IMR-90 (cell line): ENCODE results near the gene KRTAP21-3. TPM values are rescaled to one million over a fixed set of nuclear protein-coding genes. Genes with fewer than 3 reads are reported as not detected.

ENCODE experiments used
- ATAC-seq: fragments of 200-7000 bp; cut with Tn5 transposase; 2 replicates; pipeline ENCODE4 v1.9.1; 2020; ENCODE audit warnings: low read depth, mild to moderate bottlenecking, moderate library complexity
- BruUV-seq: library from RNA; stranded (reverse); fragments of 400-500 nt; replicated peaks from 2 replicates; lab custom pipeline; 2021; lab: Mats Ljungman, UMichigan
- CTCF ChIA-PET: fragments of 300-600 bp; formaldehyde crosslinking; extraction: SDS; loops from one replicate; lab custom pipeline; 2021; ENCODE audit warnings: antibody characterized with exemption; lab: Yijun Ruan, JAX
- POLR2A ChIA-PET: fragments of 300-600 bp; sonication (Branson Sonifier 250); formaldehyde crosslinking; loops from one replicate; lab custom pipeline; 2022; ENCODE audit warnings: antibody characterized with exemption; ENCODE audit not compliant: unreplicated experiment; lab: Charles Lee
- DNase-seq: peaks from one replicate; pipeline ENCODE4 v3.0.0; 2013
- H2AFZ ChIP-seq: replicated peaks from 2 replicates; pipeline ENCODE3; 2013; ENCODE audit warnings: low read length, mild to moderate bottlenecking; ENCODE audit not compliant: poor library complexity
- H2AK5ac ChIP-seq: 2 replicates; pipeline ENCODE4 v1.6.1; 2013; ENCODE audit warnings: low read depth, low read length, inconsistent platforms
- H2AK9ac ChIP-seq: replicated peaks from 2 replicates; pipeline ENCODE3; 2013; ENCODE audit warnings: mild to moderate bottlenecking, low read depth, low read length, moderate library complexity; ENCODE audit not compliant: poor library complexity
- H2BK120ac ChIP-seq: 2 replicates; pipeline ENCODE4 v1.6.1; 2013; ENCODE audit warnings: low read depth, low read length, inconsistent platforms
- H2BK15ac ChIP-seq: 3 replicates; pipeline ENCODE4 v1.6.1; 2013; ENCODE audit warnings: low read depth, low read length, inconsistent platforms
- H2BK20ac ChIP-seq: 2 replicates; pipeline ENCODE4 v1.6.1; 2013; ENCODE audit warnings: low read depth, mild to moderate bottlenecking, inconsistent platforms, low read length, moderate library complexity
- H2BK5ac ChIP-seq: 2 replicates; pipeline ENCODE4 v1.6.1; 2013; ENCODE audit warnings: mild to moderate bottlenecking, low read depth, low read length, inconsistent platforms; ENCODE audit not compliant: poor library complexity, severe bottlenecking
- H3K14ac ChIP-seq: replicated peaks from 2 replicates; pipeline ENCODE4 v1.6.1; 2013; ENCODE audit warnings: low read depth, low read length, inconsistent platforms
- H3K18ac ChIP-seq: 2 replicates; pipeline ENCODE4 v1.6.1; 2013; ENCODE audit warnings: low read depth, low read length, control low read depth
- H3K23ac ChIP-seq: 2 replicates; pipeline ENCODE4 v1.6.1; 2013; ENCODE audit warnings: low read depth, low read length, inconsistent platforms
- H3K27ac ChIP-seq: 2 replicates; pipeline ENCODE4 v1.5.1; 2013; ENCODE audit warnings: mild to moderate bottlenecking, control low read depth, low read length; ENCODE audit not compliant: insufficient read depth
- H3K27me3 ChIP-seq: 2 replicates; pipeline ENCODE4 v1.6.1; 2013; ENCODE audit warnings: low read length; ENCODE audit not compliant: control insufficient read depth, insufficient read depth
- H3K36me3 ChIP-seq: 2 replicates; pipeline ENCODE4 v1.6.1; 2013; ENCODE audit warnings: low read length, mixed read lengths; ENCODE audit not compliant: control insufficient read depth, insufficient read depth
- H3K4ac ChIP-seq: 2 replicates; pipeline ENCODE4 v1.6.1; 2013; ENCODE audit warnings: low read depth, low read length, inconsistent platforms
- H3K4me1 ChIP-seq: 2 replicates; pipeline ENCODE4 v1.6.1; 2013; ENCODE audit warnings: low read length, mixed read lengths; ENCODE audit not compliant: control insufficient read depth, insufficient read depth
- H3K4me2 ChIP-seq: 2 replicates; pipeline ENCODE4 v1.6.1; 2013; ENCODE audit warnings: low read depth, mild to moderate bottlenecking, control low read depth, low read length, moderate library complexity
- H3K4me3 ChIP-seq: 2 replicates; pipeline ENCODE4 v1.5.1; 2013; ENCODE audit warnings: low read depth, mild to moderate bottlenecking, control low read depth, low read length, moderate library complexity; ENCODE audit not compliant: insufficient read depth
- H3K56ac ChIP-seq: 2 replicates; pipeline ENCODE4 v1.6.1; 2013; ENCODE audit warnings: low read length, inconsistent platforms; ENCODE audit not compliant: insufficient read depth; ENCODE audit errors: extremely low read depth
- H3K79me1 ChIP-seq, 2 experiments: 2 replicates each; pipeline ENCODE4 v1.6.1; 2013; ENCODE audit warnings: low read length in 2 of 2, inconsistent platforms in 1 of 2, low read depth in 1 of 2
- H3K9ac ChIP-seq: 2 replicates; pipeline ENCODE4 v1.6.1; 2013; ENCODE audit warnings: low read depth, low read length, control low read depth
- H3K9me1 ChIP-seq: 2 replicates; pipeline ENCODE4 v1.6.1; 2013; ENCODE audit warnings: low read length, inconsistent platforms; ENCODE audit not compliant: insufficient read depth
- H3K9me3 ChIP-seq: 2 replicates; pipeline ENCODE4 v1.6.1; 2013; ENCODE audit warnings: low read length; ENCODE audit not compliant: control insufficient read depth, insufficient read depth
- H4K20me1 ChIP-seq: 2 replicates; pipeline ENCODE4 v1.6.1; 2013; ENCODE audit warnings: low read length, inconsistent platforms; ENCODE audit not compliant: insufficient read depth
- H4K5ac ChIP-seq: 2 replicates; pipeline ENCODE4 v1.6.1; 2013; ENCODE audit warnings: mild to moderate bottlenecking, low read depth, low read length, control low read depth
- H4K8ac ChIP-seq, 2 experiments: 2 replicates each; pipeline ENCODE4 v1.6.1; 2013; ENCODE audit warnings: low read depth in 2 of 2, low read length in 2 of 2, control low read depth in 1 of 2, inconsistent platforms in 1 of 2
- H4K91ac ChIP-seq: 2 replicates; pipeline ENCODE4 v1.6.1; 2013; ENCODE audit warnings: low read depth, low read length, inconsistent platforms; ENCODE audit not compliant: insufficient read depth
- CEBPB ChIP-seq: IDR thresholded peaks from 2 replicates; pipeline ENCODE4 v1.6.1; 2012; ENCODE audit warnings: low read depth, low read length, improper control_type of control experiment
- CHD1 ChIP-seq: IDR thresholded peaks from 2 replicates; pipeline ENCODE4 v1.6.1; 2012; ENCODE audit warnings: low read depth, low read length, improper control_type of control experiment
- MAZ ChIP-seq: IDR thresholded peaks from 2 replicates; pipeline ENCODE4 v1.6.1; 2012; ENCODE audit warnings: low read depth, mild to moderate bottlenecking, low read length, improper control_type of control experiment, moderate library complexity, borderline replicate concordance
- MXI1 ChIP-seq: IDR thresholded peaks from 2 replicates; pipeline ENCODE4 v1.6.1; 2012; ENCODE audit warnings: low read depth, mild to moderate bottlenecking, low read length, moderate library complexity, borderline replicate concordance
- POLR2A ChIP-seq: IDR thresholded peaks from 2 replicates; pipeline ENCODE4 v1.6.1; 2012; ENCODE audit warnings: mild to moderate bottlenecking, low read depth, low read length
- RAD21 ChIP-seq: IDR thresholded peaks from 2 replicates; pipeline ENCODE4 v1.6.1; 2012; ENCODE audit warnings: low read length, improper control_type of control experiment
- RCOR1 ChIP-seq: IDR thresholded peaks from 2 replicates; pipeline ENCODE4 v1.6.1; 2012; ENCODE audit warnings: mild to moderate bottlenecking, low read length, improper control_type of control experiment; ENCODE audit not compliant: insufficient replicate concordance
- RFX5 ChIP-seq: IDR thresholded peaks from 2 replicates; pipeline ENCODE4 v1.8.0; 2012; ENCODE audit warnings: low read depth, mild to moderate bottlenecking, low read length, moderate library complexity
- SMC3 ChIP-seq: fragments of 150-350 bp; IDR thresholded peaks from 2 replicates; pipeline ENCODE4 v1.6.1; 2016; ENCODE audit warnings: low read depth, mild to moderate bottlenecking, antibody characterized with exemption, low read length, moderate library complexity
- WGBS, 2 experiments: methylation state at CpG; one replicate each; pipeline versions ENCODE4 v1.1.5 to v1.1.7; 2013; ENCODE audit warnings: missing lambda C conversion rate in 2 of 2; ENCODE audit not compliant: insufficient read length in 1 of 2; ENCODE audit errors: extremely low coverage in 2 of 2; 5-methylcytosine and 5-hydroxymethylcytosine counted together
- dilution Hi-C: fragments of 300-500 bp; cut with HindIII; formaldehyde crosslinking; loops from one replicate; pipeline ENCODE4 v1.14.3; 2018; ENCODE audit warnings: low sequenced_read_pairs; ENCODE audit not compliant: unreplicated experiment
- in situ Hi-C: fragments of 300-500 bp; cut with MboI; formaldehyde crosslinking; loops from 3 replicates; pipeline ENCODE4 v1.14.3; 2019; ENCODE audit warnings: low sequenced_read_pairs, inconsistent platforms, mixed read lengths
- intact Hi-C: fragments of 100-400 bp; cut with micrococcal nuclease; formaldehyde crosslinking; loops from 2 replicates; pipeline ENCODE4 v1.10.0; 2022
- polyA plus RNA-seq, 3 experiments: library from polyadenylated mRNA; depleted of rRNA; stranded (reverse); fragments of >200 nt; gene quantifications; 2 replicates each; pipeline ENCODE4 v1.2.3, GENCODE V29; 2012; ENCODE audit warnings: low replicate concordance in 1 of 3
- total RNA-seq: library from RNA; depleted of rRNA; stranded (reverse); fragments of >200 nt; gene quantifications from 2 replicates; pipeline ENCODE4 v1.2.3, GENCODE V29; 2012
- TF ChIP-seq, protein P1 (sequence below): fragments of 150-350 bp; IDR thresholded peaks from 2 replicates; pipeline ENCODE4 v1.6.1; 2017; ENCODE audit warnings: mild to moderate bottlenecking, antibody characterized with exemption, low read length, low read depth
- TF ChIP-seq, protein P2 (sequence below): conservative IDR thresholded peaks from 2 replicates; pipeline ENCODE4 v1.5.1; 2012; ENCODE audit warnings: mild to moderate bottlenecking, low read depth, low read length, improper control_type of control experiment
- TF ChIP-seq, protein P3 (sequence below): fragments of 150-350 bp; IDR thresholded peaks from 2 replicates; pipeline ENCODE4 v1.6.1; 2016; ENCODE audit warnings: low read depth, mild to moderate bottlenecking, low read length, moderate library complexity, borderline replicate concordance

The KRTAP21-3 gene
- total and polyA plus RNA-seq, 2 of the 4 experiments (the other 2 are of a cell fraction): not detected

DNA sequence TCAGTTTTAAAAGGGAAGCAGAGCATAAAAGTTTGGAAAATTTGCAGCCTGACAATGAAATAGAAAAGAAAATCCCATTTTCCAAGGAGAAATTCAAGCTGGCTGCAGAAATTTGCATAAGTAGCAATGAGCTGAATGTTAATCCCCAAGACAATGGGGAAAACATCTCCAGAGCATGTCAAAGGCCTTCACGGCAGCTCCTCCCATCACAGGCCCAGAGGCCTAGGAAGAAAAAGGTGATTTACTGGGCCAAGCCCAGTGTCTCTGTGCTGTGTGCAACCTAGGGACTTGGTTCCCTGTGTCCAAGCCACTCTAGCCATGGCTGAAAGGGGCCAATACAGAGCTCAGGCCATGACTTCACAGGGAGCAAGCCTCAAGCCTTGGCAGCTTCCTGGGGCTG is 49.8 kb downstream of the KRTAP21-3 start:
- no peak overlapping the region for H3K23ac ChIP-seq
- no peak overlapping the region for H3K14ac ChIP-seq
- no peaks in the 10 kb centered on the region for H3K4me1 ChIP-seq
- intact Hi-C loops (no loop called here), in situ Hi-C loops (no loop called here), dilution Hi-C loops (no loop called here)
- no peak overlapping the region for H2BK120ac ChIP-seq
- H4K5ac ChIP-seq: no peak overlapping the region
- H2AK9ac ChIP-seq: no peak overlapping the region
- H2BK15ac ChIP-seq: no peak overlapping the region
- no peak overlapping the region for H3K56ac ChIP-seq
- no peak overlapping the region for H3K18ac ChIP-seq
- TF ChIP-seq RAD21 (no peak), RFX5 (no peak), SMC3 (no peak), CHD1 (no peak), POLR2A (no peak), MXI1 (no peak), RCOR1 (no peak), MAZ (no peak), CEBPB (no peak)
- TF ChIP-seq, protein P1, sequence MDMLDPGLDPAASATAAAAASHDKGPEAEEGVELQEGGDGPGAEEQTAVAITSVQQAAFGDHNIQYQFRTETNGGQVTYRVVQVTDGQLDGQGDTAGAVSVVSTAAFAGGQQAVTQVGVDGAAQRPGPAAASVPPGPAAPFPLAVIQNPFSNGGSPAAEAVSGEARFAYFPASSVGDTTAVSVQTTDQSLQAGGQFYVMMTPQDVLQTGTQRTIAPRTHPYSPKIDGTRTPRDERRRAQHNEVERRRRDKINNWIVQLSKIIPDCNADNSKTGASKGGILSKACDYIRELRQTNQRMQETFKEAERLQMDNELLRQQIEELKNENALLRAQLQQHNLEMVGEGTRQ: no peak
- TF ChIP-seq, protein P2, sequence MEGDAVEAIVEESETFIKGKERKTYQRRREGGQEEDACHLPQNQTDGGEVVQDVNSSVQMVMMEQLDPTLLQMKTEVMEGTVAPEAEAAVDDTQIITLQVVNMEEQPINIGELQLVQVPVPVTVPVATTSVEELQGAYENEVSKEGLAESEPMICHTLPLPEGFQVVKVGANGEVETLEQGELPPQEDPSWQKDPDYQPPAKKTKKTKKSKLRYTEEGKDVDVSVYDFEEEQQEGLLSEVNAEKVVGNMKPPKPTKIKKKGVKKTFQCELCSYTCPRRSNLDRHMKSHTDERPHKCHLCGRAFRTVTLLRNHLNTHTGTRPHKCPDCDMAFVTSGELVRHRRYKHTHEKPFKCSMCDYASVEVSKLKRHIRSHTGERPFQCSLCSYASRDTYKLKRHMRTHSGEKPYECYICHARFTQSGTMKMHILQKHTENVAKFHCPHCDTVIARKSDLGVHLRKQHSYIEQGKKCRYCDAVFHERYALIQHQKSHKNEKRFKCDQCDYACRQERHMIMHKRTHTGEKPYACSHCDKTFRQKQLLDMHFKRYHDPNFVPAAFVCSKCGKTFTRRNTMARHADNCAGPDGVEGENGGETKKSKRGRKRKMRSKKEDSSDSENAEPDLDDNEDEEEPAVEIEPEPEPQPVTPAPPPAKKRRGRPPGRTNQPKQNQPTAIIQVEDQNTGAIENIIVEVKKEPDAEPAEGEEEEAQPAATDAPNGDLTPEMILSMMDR: no peak
- TF ChIP-seq, protein P3, sequence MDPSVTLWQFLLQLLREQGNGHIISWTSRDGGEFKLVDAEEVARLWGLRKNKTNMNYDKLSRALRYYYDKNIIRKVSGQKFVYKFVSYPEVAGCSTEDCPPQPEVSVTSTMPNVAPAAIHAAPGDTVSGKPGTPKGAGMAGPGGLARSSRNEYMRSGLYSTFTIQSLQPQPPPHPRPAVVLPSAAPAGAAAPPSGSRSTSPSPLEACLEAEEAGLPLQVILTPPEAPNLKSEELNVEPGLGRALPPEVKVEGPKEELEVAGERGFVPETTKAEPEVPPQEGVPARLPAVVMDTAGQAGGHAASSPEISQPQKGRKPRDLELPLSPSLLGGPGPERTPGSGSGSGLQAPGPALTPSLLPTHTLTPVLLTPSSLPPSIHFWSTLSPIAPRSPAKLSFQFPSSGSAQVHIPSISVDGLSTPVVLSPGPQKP: no peak
- no peak overlapping the region for H3K4me3 ChIP-seq
- no peak overlapping the region for H2BK20ac ChIP-seq
- no peaks in the 10 kb centered on the region for H3K27me3 ChIP-seq
- H3K27ac ChIP-seq: no peak overlapping the region
- peaks cover 8% of the 10 kb centered on the region for H3K9me3 ChIP-seq
- H3K4me2 ChIP-seq: no peak overlapping the region
- no peaks in the 10 kb centered on the region for H3K36me3 ChIP-seq
- ATAC-seq (no peak), DNase-seq (no peak)
- no peak overlapping the region for H4K8ac ChIP-seq
- H2AK5ac ChIP-seq: no peak overlapping the region
- H4K91ac ChIP-seq: no peak overlapping the region
- no TSS peak for BruUV-seq
- no peak overlapping the region for H3K9ac ChIP-seq
- H3K9me1 ChIP-seq: no peaks in the 10 kb centered on the region
- H2AFZ ChIP-seq: no peak overlapping the region
- ChIA-PET CTCF (no interaction called here), POLR2A (no interaction called here)
- no peak overlapping the region for H3K4ac ChIP-seq
- H2BK5ac ChIP-seq: no peak overlapping the region
- no peaks in the 10 kb centered on the region for H4K20me1 ChIP-seq
- 57% methylated on average over 1 of the region's 1 CpG; no CpG with 5 or more reads in 1 of the 2 experiments for WGBS, 2 experiments
- no peaks in the 10 kb centered on the region for H3K79me1 ChIP-seq
